ENCODE measurements around the gene ZNF816.
"Not testable (repeated sequence)": the region's sequence is repeated elsewhere in the genome, so short reads cannot be mapped to it uniquely, and the experiment has no call there.

The ZNF816 gene

GRCh38 chr19:52924641-52925040, 38.0 kb downstream of the ZNF816 start:
- DNase-seq (ENCODE audit: low read depth): not testable (repeated sequence)

DNA sequence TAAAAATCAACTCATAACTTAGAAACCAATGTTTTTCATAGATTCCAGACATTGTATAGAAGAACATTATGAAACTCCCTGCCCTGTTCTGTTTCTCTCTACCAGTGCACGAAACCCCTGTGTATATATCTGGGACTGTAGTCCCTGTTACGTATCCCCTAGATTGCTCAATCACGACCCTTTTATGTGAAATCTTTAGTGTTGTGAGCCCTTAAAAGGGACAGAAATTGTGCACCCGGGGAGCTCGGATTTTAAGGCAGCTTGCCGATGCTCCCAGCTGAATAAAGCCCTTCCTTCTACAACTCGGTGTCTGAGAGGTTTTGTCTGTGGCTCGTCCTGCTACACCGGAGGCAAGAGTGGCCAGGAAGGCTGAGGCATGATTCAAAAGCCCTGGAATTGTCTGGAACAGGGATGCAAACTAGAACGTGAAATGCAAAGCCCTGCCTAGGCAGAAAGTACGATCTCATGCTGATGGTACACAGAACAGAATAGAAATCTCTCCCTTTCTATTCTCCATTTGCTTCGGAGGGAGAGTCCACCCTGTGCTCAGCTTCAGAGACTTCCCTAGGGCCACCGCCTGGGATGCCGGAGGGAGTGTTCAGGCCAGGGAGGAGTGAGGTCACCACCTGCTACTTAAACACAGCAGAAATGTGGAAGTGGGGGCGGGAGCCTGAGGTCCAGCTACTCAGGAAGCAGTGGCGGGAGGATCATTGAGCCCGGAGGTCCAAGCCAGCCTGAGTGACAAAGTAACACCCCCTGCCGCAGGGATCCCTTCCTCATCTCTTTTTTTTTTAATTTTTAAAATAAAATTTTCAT, 38.7 kb downstream of the ZNF816 start:
- no peak for DNase-seq (ENCODE audit: low read depth)

DNA sequence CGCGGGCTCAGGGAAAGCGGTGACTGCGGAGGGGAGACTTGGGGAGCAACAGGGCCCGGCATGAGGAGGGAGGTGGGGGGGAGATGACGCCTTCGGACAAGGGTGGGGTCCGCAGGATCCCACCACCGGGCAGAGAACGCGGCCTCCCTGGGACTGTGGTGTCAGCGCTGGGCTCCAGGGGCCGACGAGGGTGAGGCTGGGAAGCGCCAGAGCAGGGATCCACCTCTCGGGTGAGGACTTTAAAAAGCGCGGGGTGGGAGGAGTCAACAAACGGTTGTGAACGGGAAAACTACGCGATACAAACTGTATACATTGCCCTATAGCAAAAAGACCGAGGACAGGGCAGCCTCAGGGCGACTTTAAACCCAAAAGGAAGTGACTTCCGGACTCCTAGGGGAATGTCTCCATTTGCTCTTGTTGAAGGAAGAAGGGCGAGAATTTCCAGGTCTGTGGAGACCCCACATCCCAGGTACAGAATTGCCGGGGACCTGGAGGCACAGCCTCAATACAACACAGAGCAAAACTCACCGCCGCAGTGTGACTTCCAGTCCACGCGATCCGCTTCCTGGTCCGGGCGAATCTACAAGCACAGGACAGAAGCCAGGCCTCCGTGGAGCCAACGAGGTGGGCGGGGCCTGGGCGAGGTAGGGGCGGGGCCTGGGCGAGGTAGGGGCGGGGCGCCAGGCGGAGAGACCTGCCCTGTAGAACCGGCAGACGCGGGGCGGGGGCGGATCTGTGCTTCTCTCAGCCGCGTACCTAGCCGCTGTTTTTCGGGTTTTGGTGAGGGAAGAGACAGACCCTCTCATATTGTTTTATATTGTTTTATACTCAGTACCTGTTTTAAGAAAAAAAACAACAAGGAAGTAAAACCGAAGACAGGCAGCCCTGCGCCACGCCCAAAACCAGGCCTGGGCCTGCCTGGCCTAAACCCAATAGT, 39.6 kb downstream of the ZNF816 start, which contains the start of gene ZNF888:
TSS of gene ZNF888 (minus strand) at position 588 of the 937 bp plus-strand sequence. CDS start 5,555 bp downstream, outside the sequence.
- peak; percentile 70 for DNase-seq (ENCODE audit: low read depth)

- DNase-seq (ENCODE audit: low read depth): no peak
These were observed 45.1 kb downstream of the ZNF816 start for GRCh38 chr19:52917531-52917930.

GRCh38 chr19:52910648-52911047, 52.0 kb downstream of the ZNF816 start:
- no peak for DNase-seq (ENCODE audit: low read depth)

DNA sequence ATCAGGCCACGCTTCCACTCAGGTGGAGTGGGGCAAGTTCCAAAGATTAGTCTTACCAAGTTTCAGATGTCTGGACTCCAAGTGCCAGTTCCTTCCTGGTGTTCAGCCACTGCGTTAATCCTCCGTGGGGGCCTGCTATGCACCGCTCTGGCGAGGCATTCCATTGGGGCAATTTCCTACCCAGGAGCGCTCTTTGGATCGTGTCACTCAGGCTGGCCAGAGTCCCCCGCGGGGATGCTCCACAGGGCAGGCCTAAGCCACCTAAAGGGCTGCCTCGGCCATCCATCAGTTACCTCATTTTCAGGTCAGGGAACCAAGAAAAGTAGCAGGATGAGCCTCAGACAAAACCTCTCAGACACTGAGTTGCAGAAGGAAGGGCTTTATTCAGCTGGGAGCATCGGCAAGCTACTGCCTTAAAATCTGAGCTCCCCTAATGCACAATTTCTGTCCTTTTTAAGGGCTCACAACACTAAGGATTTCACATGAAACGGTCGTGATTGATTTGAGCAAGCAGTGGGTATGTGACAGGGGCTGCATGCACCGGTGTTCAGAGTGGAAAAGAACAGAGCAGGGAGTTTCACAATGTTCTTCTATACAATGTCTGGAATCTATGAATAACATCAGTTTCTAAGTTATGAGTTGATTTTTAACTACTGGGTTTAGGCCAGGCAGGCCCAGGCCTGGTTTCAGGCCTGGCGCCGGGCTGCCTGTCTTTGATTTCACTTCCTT, 58.5 kb downstream of the ZNF816 start:
- not testable (repeated sequence) for DNase-seq (ENCODE audit: low read depth)

DNA sequence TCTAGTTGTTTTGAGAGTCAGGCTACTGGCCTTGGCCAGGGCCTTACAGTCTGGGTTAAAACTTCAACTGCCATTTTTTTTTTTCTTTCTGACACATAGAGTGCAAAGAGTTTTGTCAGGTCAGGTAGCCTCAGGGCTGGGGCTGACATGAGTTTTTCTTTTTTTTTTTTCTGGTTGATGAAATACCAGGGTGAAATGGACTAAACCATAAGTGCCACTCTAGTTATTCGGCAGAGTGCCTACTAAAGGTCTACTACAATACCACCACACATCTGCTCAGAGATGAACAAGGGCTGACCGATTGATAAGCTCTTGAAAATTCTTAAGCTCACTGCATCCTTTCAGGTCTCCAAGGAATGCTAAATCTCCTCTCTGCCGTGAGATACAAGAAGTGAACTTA, 60.8 kb downstream of the ZNF816 start:
- DNase-seq (ENCODE audit: low read depth): no peak

Data from stimulated activated CD8-positive, alpha-beta memory T cell treated with anti-CD3 and anti-CD28 coated beads, Interleukin-12 subunit alpha, Interleukin-12 subunit beta, amount 100 ng/mL, for 1 hour (primary cell).